Effector memory CD8-positive, alpha-beta T cell (primary cell): ENCODE measurements around the gene MED12L.

Experiments used
- ATAC-seq: fragments of 150-1000 bp; cut with Tn5 transposase; replicated peaks from 2 replicates; pipeline ENCODE4 v1.10.0; 2021; ENCODE audit warnings: mild to moderate bottlenecking, moderate library complexity
- DNase-seq, 3 experiments: peaks; one replicate each; pipeline ENCODE4 v3.0.0; 2021
- H3K27ac Mint-ChIP-seq, 2 donors: one replicate each; pipeline ENCODE4 v1.8.0; 2022; ENCODE audit warnings: mild to moderate bottlenecking in 2 of 2, mixed read lengths in 2 of 2, moderate library complexity in 2 of 2
- H3K27me3 Mint-ChIP-seq, 2 donors: one replicate each; pipeline ENCODE4 v1.8.0; 2022; ENCODE audit warnings: mixed read lengths in 2 of 2
- H3K36me3 Mint-ChIP-seq: one replicate; pipeline ENCODE4 v1.8.0; 2022; ENCODE audit warnings: mild to moderate bottlenecking, moderate library complexity, mixed read lengths; ENCODE audit not compliant: insufficient read depth
- H3K4me1 Mint-ChIP-seq, 2 donors: one replicate each; pipeline ENCODE4 v1.8.0; 2022; ENCODE audit warnings: low read depth in 2 of 2, mixed read lengths in 2 of 2
- H3K4me3 Mint-ChIP-seq, 2 donors: one replicate each; pipeline ENCODE4 v1.8.0; 2022; ENCODE audit warnings: mild to moderate bottlenecking in 2 of 2, mixed read lengths in 2 of 2, moderate library complexity in 2 of 2
- H3K9me3 Mint-ChIP-seq, 2 donors: one replicate each; pipeline ENCODE4 v1.8.0; 2022; ENCODE audit warnings: mixed read lengths in 2 of 2

The MED12L gene

DNA sequence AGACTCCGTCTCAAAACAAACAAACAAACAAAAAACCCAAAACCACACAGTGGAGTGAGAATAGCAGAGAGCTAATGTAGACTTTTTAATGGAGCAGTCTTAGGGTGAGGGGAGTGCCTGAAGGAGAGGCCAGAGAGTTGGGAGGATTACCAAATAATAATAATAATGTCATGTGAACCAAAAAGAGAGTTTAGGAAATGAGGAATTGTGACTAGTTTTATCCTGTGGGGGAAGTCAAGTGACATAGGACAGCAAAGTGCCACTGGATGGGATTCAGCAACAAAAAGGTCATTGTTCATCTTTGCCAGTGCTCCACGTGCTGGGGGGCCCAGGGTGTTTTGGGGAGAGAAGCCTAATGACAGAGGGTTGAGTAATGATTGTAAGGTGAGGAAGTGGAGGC, 218.3 kb downstream of the MED12L start:
- Mint-ChIP-seq H3K27ac (no peak overlapping the region), H3K9me3 (no peaks in the 10 kb centered on the region), H3K36me3 (no peaks in the 10 kb centered on the region), H3K27me3 (peaks cover 23 to 46% of the 10 kb centered on the region in 2 donors), H3K4me1 (peaks cover 9 to 16% of the 10 kb centered on the region in 2 donors), H3K4me3 (no peak overlapping the region)
- DNase-seq (no peak), ATAC-seq (no peak)

DNA sequence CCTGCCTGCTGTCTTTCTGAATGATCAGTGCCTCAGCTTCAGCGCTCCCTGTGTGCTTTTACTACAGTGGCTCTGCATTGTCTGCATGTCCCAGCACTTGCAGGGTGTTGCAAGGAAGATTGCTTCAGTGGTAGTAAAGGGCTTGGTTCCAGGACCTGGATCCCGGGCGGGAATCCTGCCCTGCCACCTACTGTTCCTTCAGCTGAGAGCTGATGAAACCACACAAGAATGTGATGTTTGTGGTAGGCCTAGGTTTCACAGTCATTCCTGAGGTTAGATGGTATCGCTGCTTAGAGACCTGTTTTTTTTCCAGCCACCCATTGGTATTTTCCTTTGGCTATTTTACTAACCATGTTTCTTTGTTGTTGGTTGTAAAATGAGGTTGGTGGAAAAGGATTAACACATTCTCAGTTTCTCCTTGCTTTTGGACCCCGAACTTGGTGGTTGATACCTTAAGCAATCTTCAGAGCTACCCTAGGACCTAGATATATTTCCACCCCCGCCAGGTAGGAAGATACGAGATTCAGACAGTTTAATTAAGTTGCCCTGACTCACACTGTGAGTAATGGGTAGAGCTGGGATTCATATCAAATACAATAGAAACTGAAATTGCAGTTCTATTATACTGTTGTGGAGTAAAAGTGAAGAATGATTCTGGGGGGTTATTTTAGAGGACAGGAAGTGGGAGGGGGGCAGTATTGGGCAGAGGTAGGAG, 219.8 kb downstream of the MED12L start:
- peaks cover 9 to 16% of the 10 kb centered on the region in 2 donors for H3K4me1 Mint-ChIP-seq

DNA sequence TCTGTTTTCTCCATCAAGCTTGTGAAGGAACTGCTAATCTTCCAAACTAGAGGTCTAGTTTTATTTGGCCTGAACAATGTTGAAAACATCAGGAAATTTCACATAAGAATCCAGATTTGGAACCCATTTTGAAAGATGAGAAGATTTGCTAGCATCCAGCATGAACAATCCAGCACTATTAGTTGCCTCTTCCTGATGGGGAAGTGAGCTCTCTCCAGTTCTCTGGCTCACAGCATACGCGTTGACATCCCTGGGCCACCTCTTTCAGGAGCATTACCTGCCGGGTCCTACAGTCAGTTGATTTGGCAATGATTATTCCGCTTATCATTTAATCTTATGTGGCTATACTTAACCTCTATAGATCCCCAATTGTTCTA, 220.3 kb downstream of the MED12L start:
- ATAC-seq, result no peak
- H3K27me3 Mint-ChIP-seq, result peaks cover 9 to 26% of the 10 kb centered on the region in 2 donors
- no peaks in the 10 kb centered on the region for H3K9me3 Mint-ChIP-seq
- no peaks in the 10 kb centered on the region for H3K36me3 Mint-ChIP-seq
- DNase-seq, result no peak
- no peak overlapping the region for H3K27ac Mint-ChIP-seq
- H3K4me1 Mint-ChIP-seq, result peaks cover 9 to 16% of the 10 kb centered on the region in 2 donors
- peak overlapping the region in 1 of 2 donors; percentile 10 for H3K4me3 Mint-ChIP-seq

More for the DNA sequence above, 219.8 kb downstream of the MED12L start:
- DNase-seq (no peak), ATAC-seq (peak; percentile 71)
- Mint-ChIP-seq H3K9me3 (no peaks in the 10 kb centered on the region), H3K4me3 (peak overlapping the region in 1 of 2 donors; percentile 10), H3K36me3 (no peaks in the 10 kb centered on the region), H3K27ac (no peak overlapping the region), H3K27me3 (peaks cover 15 to 31% of the 10 kb centered on the region in 2 donors)

DNA sequence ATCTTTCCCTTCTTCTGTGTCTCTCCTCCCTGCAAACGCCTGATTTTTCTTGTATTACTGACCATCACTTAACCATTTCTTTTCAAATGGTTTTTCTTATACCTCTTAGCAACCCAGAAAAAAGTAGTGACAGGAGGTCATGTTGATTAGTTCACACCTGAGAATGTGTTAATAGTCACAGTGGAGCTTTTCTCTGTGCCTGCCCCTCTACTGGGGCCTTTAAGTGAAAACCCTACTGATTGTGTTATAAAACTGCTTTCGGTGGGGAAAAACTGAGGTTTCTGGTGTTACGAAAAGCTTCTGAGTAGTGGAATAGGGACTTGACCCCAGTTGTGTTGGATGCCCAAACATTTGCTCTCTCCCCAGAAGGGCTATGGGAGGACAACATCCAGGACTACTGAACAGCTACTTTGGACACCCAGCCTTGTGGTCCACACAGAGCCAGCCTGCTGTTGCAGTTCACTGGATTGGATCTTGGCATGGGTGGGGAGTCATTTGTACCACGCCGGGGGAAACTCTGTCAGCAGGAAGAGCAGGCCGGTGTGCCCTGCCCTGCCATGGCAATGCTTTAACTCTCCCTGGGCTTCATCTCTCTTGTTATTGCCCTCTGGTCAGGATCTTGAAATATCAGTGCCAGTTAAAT, 220.8 kb downstream of the MED12L start:
- H3K36me3 Mint-ChIP-seq, result no peaks in the 10 kb centered on the region
- no peak for DNase-seq
- peaks cover 6 to 26% of the 10 kb centered on the region in 2 donors for H3K27me3 Mint-ChIP-seq
- peaks cover 9 to 16% of the 10 kb centered on the region in 2 donors for H3K4me1 Mint-ChIP-seq
- ATAC-seq, result no peak
- H3K9me3 Mint-ChIP-seq, result no peaks in the 10 kb centered on the region
- H3K4me3 Mint-ChIP-seq, result no peak overlapping the region
- no peak overlapping the region for H3K27ac Mint-ChIP-seq

DNA sequence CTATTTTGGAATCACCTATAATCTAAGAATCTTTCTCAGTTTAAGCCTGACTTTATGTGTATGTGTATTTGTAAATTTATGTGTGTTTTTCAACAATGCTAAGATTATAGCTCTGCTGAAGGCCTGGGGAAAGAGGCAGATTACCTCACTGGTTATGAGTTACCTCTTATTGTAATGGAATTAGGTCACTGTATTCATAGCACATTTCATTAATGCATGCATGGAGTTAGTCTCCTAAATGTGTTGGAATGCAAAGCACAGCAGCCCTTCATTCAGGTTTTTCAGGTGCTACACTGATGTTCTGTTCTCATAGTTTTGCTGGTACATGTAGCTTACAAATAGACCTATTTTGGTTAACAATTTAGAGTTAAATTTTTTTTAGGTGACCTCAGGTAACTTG, 221.7 kb downstream of the MED12L start:
- H3K27ac Mint-ChIP-seq, result no peak overlapping the region
- H3K27me3 Mint-ChIP-seq, result peaks cover 6 to 21% of the 10 kb centered on the region in 2 donors
- H3K36me3 Mint-ChIP-seq, result no peaks in the 10 kb centered on the region
- ATAC-seq (no peak), DNase-seq (no peak)
- no peak overlapping the region for H3K4me3 Mint-ChIP-seq
- no peaks in the 10 kb centered on the region for H3K9me3 Mint-ChIP-seq
- H3K4me1 Mint-ChIP-seq, result peaks cover 9 to 16% of the 10 kb centered on the region in 2 donors

DNA sequence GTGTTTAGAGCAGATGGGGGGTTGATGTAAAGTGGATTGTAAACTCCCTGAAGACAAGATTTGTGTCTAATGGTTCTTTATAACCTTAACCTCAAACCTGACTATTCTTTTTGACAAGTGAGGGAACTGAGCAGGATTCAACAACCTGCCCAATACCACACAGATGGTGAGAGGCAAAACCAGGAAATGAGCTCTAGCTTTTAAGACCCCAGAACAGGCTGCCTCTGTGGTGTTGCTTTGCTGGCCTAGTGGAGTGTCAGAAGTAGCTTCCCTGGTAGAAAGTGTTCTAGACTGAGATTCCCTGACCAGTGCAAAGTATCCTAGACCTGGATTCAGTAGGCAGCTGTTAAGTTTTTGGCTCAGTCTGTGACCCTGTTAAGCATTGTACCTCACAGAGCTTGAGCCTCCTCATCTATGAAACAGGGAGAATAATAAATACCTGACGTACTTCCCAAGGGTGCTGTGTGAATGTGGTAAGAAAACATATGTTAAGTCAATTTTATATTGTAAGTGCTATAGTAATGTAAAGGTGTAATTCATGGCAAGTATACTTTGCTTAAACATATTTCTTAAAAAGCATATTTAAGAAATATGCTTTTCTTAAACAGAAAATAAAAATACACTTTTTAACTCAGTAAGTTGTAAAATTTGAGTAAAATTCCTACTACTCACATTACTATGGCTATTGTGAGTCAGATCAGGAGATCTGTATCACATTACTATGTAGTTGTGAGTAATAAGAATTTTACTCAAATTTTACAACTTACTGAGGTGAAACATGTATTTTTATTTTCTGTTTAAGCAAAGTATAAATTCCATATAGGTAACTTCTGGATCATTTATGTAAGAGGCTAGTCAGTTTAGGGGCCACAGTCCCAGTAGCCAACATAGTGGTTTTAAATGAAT, 222.4 kb downstream of the MED12L start:
- H3K27me3 Mint-ChIP-seq, result peaks cover 6 to 17% of the 10 kb centered on the region in 2 donors
- H3K4me3 Mint-ChIP-seq, result no peak overlapping the region
- no peak overlapping the region for H3K27ac Mint-ChIP-seq
- DNase-seq, result no peak
- H3K9me3 Mint-ChIP-seq, result no peaks in the 10 kb centered on the region
- peaks cover 9 to 16% of the 10 kb centered on the region in 2 donors for H3K4me1 Mint-ChIP-seq
- ATAC-seq, result no peak
- no peaks in the 10 kb centered on the region for H3K36me3 Mint-ChIP-seq

DNA sequence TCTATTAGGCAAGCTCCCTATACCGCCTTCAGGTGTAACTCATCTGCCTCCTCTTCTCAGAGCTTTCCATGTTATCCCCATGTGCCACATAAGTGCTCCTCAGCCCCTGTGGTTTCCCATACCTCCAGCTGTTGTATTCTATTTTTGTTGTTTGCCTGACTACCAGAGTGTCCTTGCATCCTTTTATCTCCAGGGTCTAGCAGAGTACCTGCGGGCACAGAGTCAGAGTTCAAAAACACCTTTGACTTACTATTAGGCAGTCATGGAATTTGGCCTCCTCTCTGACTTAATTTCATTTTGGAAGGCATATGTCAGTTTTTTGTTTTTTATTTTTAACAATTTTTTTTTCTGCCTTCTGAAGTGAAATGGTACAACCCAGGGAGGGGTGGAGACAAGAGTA, 224.1 kb downstream of the MED12L start:
- H3K4me3 Mint-ChIP-seq, result no peak overlapping the region
- DNase-seq, result no peak
- H3K9me3 Mint-ChIP-seq, result no peaks in the 10 kb centered on the region
- no peaks in the 10 kb centered on the region for H3K36me3 Mint-ChIP-seq
- H3K27ac Mint-ChIP-seq, result no peak overlapping the region
- ATAC-seq, result no peak
- peaks cover 9 to 16% of the 10 kb centered on the region in 2 donors for H3K4me1 Mint-ChIP-seq
- H3K27me3 Mint-ChIP-seq, result peaks cover 5 to 6% of the 10 kb centered on the region in 2 donors

DNA sequence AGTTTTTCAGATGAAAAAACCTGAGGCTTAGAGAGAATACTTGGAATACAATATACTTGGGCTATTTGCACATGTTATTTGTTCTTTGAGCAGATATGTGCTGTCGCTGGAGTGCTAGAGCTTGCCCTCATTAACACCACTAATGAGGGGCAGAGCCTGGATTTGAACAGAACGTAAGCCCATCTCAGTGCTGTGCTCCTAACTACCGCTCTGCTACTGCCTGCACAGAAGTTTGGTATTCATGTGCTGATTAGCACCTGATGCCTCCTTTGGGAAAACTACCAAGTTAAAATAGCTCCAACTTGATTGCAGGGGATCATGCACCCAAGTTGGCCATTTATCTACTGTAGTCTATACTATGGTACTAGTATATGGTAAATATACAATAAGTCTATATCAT, 227.5 kb downstream of the MED12L start:
- Mint-ChIP-seq H3K4me1 (no peaks in the 10 kb centered on the region), H3K27ac (no peak overlapping the region), H3K36me3 (no peaks in the 10 kb centered on the region), H3K27me3 (peaks cover 7 to 17% of the 10 kb centered on the region in 2 donors), H3K4me3 (no peak overlapping the region), H3K9me3 (no peaks in the 10 kb centered on the region)
- ATAC-seq (no peak), DNase-seq (no peak)

DNA sequence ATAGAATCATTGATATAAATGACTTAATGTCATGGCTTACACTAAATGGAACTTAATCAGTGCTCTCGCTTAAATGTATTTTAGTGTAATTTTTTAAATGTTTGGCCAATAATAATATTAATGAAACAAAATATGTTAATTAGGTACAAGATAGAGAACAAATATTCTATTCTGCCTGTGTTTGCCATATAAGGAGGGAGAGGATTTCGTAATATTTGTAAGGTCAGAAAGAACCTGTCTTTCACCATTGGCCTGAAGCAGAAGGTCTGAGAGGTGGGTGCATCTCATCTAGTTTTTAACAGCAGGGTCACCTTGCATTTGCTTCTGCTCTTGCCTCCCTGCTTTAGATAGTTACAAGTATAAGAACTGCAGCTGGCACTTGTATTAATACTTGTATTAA, 228.7 kb downstream of the MED12L start:
- Mint-ChIP-seq H3K27me3 (peaks cover 7 to 17% of the 10 kb centered on the region in 2 donors), H3K9me3 (no peaks in the 10 kb centered on the region)
- no peak for DNase-seq

DNA sequence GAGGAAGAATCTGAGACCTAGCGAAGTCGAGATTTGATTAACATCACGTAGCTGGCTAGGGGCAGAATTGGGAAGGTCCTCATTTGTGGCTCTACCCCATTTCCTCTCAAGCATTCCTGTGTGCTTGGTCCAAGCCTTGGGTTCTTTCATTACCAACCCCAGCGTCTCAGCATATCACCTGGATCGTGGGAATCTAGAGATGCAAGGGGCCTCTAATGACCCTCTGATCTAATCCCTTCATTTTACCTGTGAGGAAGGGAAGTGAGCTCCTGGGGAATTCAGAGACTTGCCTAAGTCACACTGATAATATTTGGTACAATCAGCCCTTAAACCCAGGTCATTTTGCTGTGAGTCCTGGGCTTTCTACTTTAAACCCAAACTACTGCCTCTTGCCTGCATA, 229.1 kb downstream of the MED12L start:
- DNase-seq (no peak), ATAC-seq (no peak)
- Mint-ChIP-seq H3K4me3 (no peak overlapping the region), H3K27me3 (peaks cover 7 to 14% of the 10 kb centered on the region in 2 donors), H3K4me1 (no peaks in the 10 kb centered on the region), H3K27ac (no peak overlapping the region), H3K36me3 (no peaks in the 10 kb centered on the region), H3K9me3 (no peaks in the 10 kb centered on the region)

More for the DNA sequence above, 228.7 kb downstream of the MED12L start:
- H3K4me3 Mint-ChIP-seq, result no peak overlapping the region
- no peaks in the 10 kb centered on the region for H3K4me1 Mint-ChIP-seq
- ATAC-seq, result no peak
- H3K27ac Mint-ChIP-seq, result no peak overlapping the region
- no peaks in the 10 kb centered on the region for H3K36me3 Mint-ChIP-seq

DNA sequence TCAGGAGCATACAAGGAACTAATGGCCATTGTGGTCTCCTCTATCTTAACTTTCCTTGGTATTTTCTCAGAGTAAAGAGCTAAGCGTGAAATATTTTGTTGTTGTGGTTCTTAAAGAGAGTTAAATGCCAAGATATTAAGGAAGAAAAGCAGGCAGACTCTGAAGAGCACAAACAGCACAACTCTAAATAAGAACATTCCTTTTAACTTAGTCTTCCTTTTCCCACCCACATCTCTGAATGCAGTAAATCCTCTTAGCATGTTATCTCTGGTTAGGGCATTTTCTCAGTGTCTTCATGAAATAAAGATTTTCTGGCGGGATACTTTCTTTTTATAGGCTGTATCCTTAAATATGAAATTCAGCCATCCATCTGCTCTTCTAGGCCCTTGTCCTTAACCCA, 229.7 kb downstream of the MED12L start:
- H3K36me3 Mint-ChIP-seq, result no peaks in the 10 kb centered on the region
- no peaks in the 10 kb centered on the region for H3K4me1 Mint-ChIP-seq
- H3K27ac Mint-ChIP-seq, result no peak overlapping the region
- H3K9me3 Mint-ChIP-seq, result no peaks in the 10 kb centered on the region
- H3K4me3 Mint-ChIP-seq, result no peak overlapping the region
- ATAC-seq (no peak), DNase-seq (no peak)
- peaks cover 10 to 12% of the 10 kb centered on the region in 2 donors for H3K27me3 Mint-ChIP-seq

DNA sequence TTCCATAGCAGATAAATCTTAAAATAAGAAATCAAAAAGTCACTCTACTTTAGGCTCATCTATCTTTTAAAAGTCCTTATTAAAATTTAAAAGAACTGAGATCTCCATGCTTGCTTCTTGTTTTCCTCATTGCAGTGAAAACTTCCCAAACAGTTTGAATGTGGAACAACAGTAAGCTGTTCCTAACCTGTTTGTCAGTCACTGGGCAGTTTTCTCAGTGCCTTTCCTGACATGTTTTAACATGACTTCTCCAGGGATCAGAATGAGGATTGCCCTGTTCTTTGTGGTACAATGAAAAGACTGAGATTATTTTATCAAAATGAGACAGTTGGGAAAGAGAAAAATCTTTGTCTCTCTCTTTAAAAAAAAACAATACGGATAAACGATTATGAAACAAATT, 230.4 kb downstream of the MED12L start:
- Mint-ChIP-seq H3K4me3 (no peak overlapping the region), H3K36me3 (no peaks in the 10 kb centered on the region)

DNA sequence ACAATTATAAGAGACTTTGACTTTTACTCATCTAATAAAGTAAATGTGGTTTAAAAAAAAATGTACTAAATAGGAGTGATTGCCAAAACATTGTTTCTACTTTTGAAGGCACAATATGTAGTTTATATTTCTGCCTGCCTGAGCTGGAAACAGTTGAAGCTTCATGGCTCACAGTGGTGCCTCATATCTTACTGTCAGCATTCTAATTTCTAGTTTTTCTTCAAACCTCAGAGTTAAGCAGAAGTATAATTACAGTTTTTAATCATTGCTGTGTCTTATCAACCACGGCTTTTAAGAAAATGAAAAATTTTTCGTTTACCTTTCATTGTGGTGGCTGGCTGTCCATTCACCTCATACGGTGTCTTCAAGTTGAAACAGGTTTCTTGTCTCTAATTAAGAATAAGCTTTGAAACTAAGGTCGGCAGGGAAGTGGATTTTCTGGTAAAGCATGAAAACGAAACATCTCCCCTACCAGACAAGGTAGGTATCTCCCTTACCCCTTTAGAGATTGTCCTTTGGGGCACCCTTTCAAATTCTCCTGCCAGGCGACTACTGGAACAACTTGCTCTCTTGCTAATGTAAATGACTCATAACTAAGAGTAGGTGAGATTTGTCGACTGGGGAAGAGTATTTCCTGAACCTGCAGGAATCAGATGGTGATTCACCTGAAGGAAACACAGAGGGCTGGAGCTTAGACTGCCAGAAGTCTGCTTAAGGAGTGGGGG, 231.0 kb downstream of the MED12L start, which contains the start of gene GPR87:
Gene GPR87, minus strand, starts transcription at position 554 of the 725 bp plus-strand sequence. CDS start 16,720 bp downstream, outside the sequence.
- no peak for DNase-seq
- H3K4me3 Mint-ChIP-seq, result no peak within 1 kb of the TSS
- no peak for ATAC-seq
- H3K27me3 Mint-ChIP-seq, result peaks cover 10 to 14% of the 10 kb centered on the region in 2 donors
- no peak within 1 kb of the TSS for H3K27ac Mint-ChIP-seq
- H3K36me3 Mint-ChIP-seq, result no peaks in the 10 kb centered on the region
- H3K9me3 Mint-ChIP-seq, result no peaks in the 10 kb centered on the region
- H3K4me1 Mint-ChIP-seq, result no peaks in the 10 kb centered on the region

More for the DNA sequence above, 230.4 kb downstream of the MED12L start:
- Mint-ChIP-seq H3K4me1 (no peaks in the 10 kb centered on the region), H3K9me3 (no peaks in the 10 kb centered on the region), H3K27ac (no peak overlapping the region), H3K27me3 (peaks cover 10 to 14% of the 10 kb centered on the region in 2 donors)
- ATAC-seq, result no peak
- no peak for DNase-seq
